WTC11 (cell line): Measurements from ENCODE around the gene KCNK18. TPM values are rescaled to one million over a fixed set of nuclear protein-coding genes. Genes with fewer than 3 reads are reported as not detected.
A peak's percentile ranks its signal among the peaks of the same experiment; 100 is the strongest.

ENCODE experiments used
- ATAC-seq: fragments of 200-7000 bp; cut with Tn5 transposase; 2 replicates; pipeline ENCODE4 v1.10.0; 2021; ENCODE audit warnings: mild to moderate bottlenecking, moderate library complexity
- CTCF ChIA-PET: fragments of 300-600 bp; sonication (Branson Sonifier 250); formaldehyde crosslinking; loops from one replicate; lab custom pipeline; 2021; ENCODE audit warnings: antibody characterized with exemption; lab: Charles Lee
- POLR2A ChIA-PET: fragments of 350-600 bp; sonication (Branson Sonifier 250); formaldehyde crosslinking; loops from one replicate; lab custom pipeline; 2021; ENCODE audit warnings: antibody characterized with exemption; lab: Charles Lee
- DNase-seq: peaks from one replicate; pipeline ENCODE4 v3.0.0; 2021; ENCODE audit warnings: low spot score
- H3K27ac Mint-ChIP-seq: 2 replicates; pipeline ENCODE4 v1.8.0; 2021; ENCODE audit warnings: mixed read lengths
- H3K27me3 Mint-ChIP-seq: 2 replicates; pipeline ENCODE4 v1.8.0; 2021; ENCODE audit warnings: low read depth, mild to moderate bottlenecking, moderate library complexity, mixed read lengths
- H3K36me3 Mint-ChIP-seq: 2 replicates; pipeline ENCODE4 v1.8.0; 2021; ENCODE audit warnings: mixed read lengths
- H3K4me1 Mint-ChIP-seq: 2 replicates; pipeline ENCODE4 v1.8.0; 2022; ENCODE audit warnings: mixed read lengths
- H3K4me3 Mint-ChIP-seq: 2 replicates; pipeline ENCODE4 v1.8.0; 2021; ENCODE audit warnings: mild to moderate bottlenecking, moderate library complexity, mixed read lengths
- H3K9me3 Mint-ChIP-seq: 2 replicates; pipeline ENCODE4 v1.8.0; 2021; ENCODE audit warnings: mixed read lengths
- ATF1 ChIP-seq: sonication (generic); formaldehyde crosslinking; IDR thresholded peaks from 2 replicates; pipeline ENCODE4 v1.8.1; 2023; ENCODE audit warnings: mild to moderate bottlenecking, moderate library complexity, missing genetic modification reagents
- FOXJ3 ChIP-seq: sonication (generic); formaldehyde crosslinking; IDR thresholded peaks from 2 replicates; pipeline ENCODE4 v1.9.0; 2021; ENCODE audit warnings: missing genetic modification reagents, mild to moderate bottlenecking, borderline replicate concordance
- HMGXB4 ChIP-seq: sonication (generic); formaldehyde crosslinking; IDR thresholded peaks from 2 replicates; pipeline ENCODE4 v1.8.1; 2023; ENCODE audit warnings: mild to moderate bottlenecking, moderate library complexity, missing genetic modification reagents
- MXD4 ChIP-seq: fragments of 250-450 bp; sonication (Bioruptor Pico); IDR thresholded peaks from 2 replicates; pipeline ENCODE4 v1.8.0; 2021; ENCODE audit warnings: mild to moderate bottlenecking, moderate library complexity, borderline replicate concordance
- NFYB ChIP-seq: sonication (generic); formaldehyde crosslinking; conservative IDR thresholded peaks from 2 replicates; pipeline ENCODE4 v1.8.0; 2022; ENCODE audit warnings: low read depth, missing genetic modification reagents
- PRRX2 ChIP-seq: fragments of 250-450 bp; sonication (Bioruptor Pico); IDR thresholded peaks from 2 replicates; pipeline ENCODE4 v1.8.0; 2021; ENCODE audit warnings: mild to moderate bottlenecking
- SMAD3 ChIP-seq: sonication (generic); formaldehyde crosslinking; IDR thresholded peaks from 2 replicates; pipeline ENCODE4 v1.8.0; 2022; ENCODE audit warnings: missing genetic modification reagents, mild to moderate bottlenecking, borderline replicate concordance
- TEAD1 ChIP-seq: sonication (generic); formaldehyde crosslinking; IDR thresholded peaks from 2 replicates; pipeline ENCODE4 v1.8.0; 2022; ENCODE audit warnings: mild to moderate bottlenecking, missing genetic modification reagents
- TEAD4 ChIP-seq: sonication (generic); formaldehyde crosslinking; IDR thresholded peaks from 2 replicates; pipeline ENCODE4 v1.8.0; 2022; ENCODE audit warnings: mild to moderate bottlenecking, missing genetic modification reagents
- USF2 ChIP-seq: sonication (generic); formaldehyde crosslinking; IDR thresholded peaks from 2 replicates; pipeline ENCODE4 v1.8.1; 2023; ENCODE audit warnings: mild to moderate bottlenecking, missing genetic modification reagents, moderate library complexity
- ZBTB21 ChIP-seq: sonication (generic); formaldehyde crosslinking; IDR thresholded peaks from 2 replicates; pipeline ENCODE4 v1.8.1; 2023; ENCODE audit warnings: mild to moderate bottlenecking, missing genetic modification reagents, borderline replicate concordance
- ZNF416 ChIP-seq: fragments of 250-450 bp; sonication (Bioruptor Pico); IDR thresholded peaks from 2 replicates; pipeline ENCODE4 v1.9.0; 2021; ENCODE audit warnings: mild to moderate bottlenecking, inconsistent platforms
- total RNA-seq: library from RNA; stranded (reverse); gene quantifications from 3 replicates; pipeline ENCODE4 v1.2.3, GENCODE V29; 2021
- TF ChIP-seq, protein P1 (sequence below): sonication (generic); formaldehyde crosslinking; IDR thresholded peaks from 2 replicates; pipeline ENCODE4 v1.8.0; 2023; ENCODE audit warnings: missing genetic modification reagents
- TF ChIP-seq, protein P2 (sequence below): fragments of 250-450 bp; sonication (Bioruptor Pico); conservative IDR thresholded peaks from 2 replicates; pipeline ENCODE4 v1.9.0; 2021; ENCODE audit warnings: mild to moderate bottlenecking
- TF ChIP-seq, protein P3 (sequence below): sonication (generic); formaldehyde crosslinking; conservative IDR thresholded peaks from 2 replicates; pipeline ENCODE4 v1.8.1; 2023; ENCODE audit warnings: mild to moderate bottlenecking, low read depth, missing genetic modification reagents, moderate library complexity
- TF ChIP-seq, protein P4 (sequence below): sonication (generic); formaldehyde crosslinking; IDR thresholded peaks from 2 replicates; pipeline ENCODE4 v1.8.1; 2022; ENCODE audit warnings: low read depth, missing genetic modification reagents, borderline replicate concordance
- TF ChIP-seq, protein P5 (sequence below): sonication (generic); formaldehyde crosslinking; IDR thresholded peaks from 2 replicates; pipeline ENCODE4 v1.8.0; 2022; ENCODE audit warnings: mild to moderate bottlenecking, missing genetic modification reagents
- TF ChIP-seq, protein P6 (sequence below): sonication (generic); formaldehyde crosslinking; IDR thresholded peaks from 2 replicates; pipeline ENCODE4 v1.8.1; 2022; ENCODE audit warnings: mild to moderate bottlenecking, moderate library complexity, missing genetic modification reagents
- TF ChIP-seq, protein P7 (sequence below): sonication (generic); formaldehyde crosslinking; IDR thresholded peaks from 2 replicates; pipeline ENCODE4 v1.8.0; 2022; ENCODE audit warnings: mild to moderate bottlenecking, missing genetic modification reagents

The KCNK18 gene
- total RNA-seq, 1 experiment from 2014 or later = not detected

DNA sequence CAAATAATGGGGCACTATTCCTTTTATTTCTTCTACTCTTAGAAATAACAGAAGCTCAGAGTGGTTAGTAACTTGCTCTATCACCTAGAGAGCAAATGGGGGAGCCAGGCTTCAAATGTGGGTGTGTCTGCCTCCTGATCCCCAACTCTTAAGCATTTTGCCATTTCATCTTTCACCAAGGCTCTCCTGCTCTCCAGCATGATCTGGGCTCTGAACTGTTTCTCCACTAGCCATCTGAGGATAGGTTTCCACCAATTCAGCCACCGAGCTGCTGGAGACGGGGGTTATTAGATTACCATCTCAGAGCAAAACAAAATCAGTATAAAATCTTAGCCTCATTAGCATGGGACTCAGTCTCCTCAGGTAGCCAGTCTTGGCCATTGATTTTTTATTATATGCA is 39.0 kb upstream of the KCNK18 start (continued):
- TF ChIP-seq, protein P1, sequence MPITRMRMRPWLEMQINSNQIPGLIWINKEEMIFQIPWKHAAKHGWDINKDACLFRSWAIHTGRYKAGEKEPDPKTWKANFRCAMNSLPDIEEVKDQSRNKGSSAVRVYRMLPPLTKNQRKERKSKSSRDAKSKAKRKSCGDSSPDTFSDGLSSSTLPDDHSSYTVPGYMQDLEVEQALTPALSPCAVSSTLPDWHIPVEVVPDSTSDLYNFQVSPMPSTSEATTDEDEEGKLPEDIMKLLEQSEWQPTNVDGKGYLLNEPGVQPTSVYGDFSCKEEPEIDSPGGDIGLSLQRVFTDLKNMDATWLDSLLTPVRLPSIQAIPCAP (CRISPR knock-in tag) = no peak
- TF ChIP-seq, protein P2, sequence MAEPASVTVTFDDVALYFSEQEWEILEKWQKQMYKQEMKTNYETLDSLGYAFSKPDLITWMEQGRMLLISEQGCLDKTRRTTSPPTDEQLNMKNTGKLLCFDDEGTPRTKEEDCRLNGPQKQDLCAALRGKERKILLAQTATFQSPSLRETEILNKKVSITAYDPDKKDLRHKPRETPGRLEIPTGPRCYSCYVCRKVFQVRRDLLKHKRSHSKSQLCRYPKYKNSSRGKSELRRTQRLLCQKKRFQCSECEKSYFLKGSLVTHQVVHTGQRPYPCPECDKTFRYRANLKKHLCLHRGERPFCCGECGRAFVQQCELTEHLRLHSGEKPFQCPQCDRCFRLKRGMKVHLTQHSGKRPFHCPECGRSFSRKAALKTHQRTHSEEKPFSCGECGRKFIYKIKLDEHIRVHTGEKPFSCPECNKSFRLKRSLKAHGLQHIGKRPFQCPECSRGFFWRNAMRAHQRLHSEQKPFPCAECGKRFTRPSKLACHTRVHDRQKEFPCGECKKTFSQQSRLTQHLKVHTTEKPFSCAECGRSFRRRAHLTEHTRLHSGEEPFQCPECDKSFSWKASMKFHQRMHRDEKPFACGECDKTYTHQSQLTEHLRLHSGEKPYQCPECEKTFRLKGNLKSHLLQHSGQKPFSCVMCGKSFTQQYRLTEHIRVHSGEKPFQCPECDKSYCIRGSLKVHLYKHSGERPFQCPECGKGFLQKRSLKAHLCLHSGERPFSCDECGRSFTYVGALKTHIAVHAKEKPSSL (CRISPR knock-in tag) = no peak
- TF ChIP-seq ZNF416 (CRISPR knock-in tag) = no peak
- TF ChIP-seq, protein P3, sequence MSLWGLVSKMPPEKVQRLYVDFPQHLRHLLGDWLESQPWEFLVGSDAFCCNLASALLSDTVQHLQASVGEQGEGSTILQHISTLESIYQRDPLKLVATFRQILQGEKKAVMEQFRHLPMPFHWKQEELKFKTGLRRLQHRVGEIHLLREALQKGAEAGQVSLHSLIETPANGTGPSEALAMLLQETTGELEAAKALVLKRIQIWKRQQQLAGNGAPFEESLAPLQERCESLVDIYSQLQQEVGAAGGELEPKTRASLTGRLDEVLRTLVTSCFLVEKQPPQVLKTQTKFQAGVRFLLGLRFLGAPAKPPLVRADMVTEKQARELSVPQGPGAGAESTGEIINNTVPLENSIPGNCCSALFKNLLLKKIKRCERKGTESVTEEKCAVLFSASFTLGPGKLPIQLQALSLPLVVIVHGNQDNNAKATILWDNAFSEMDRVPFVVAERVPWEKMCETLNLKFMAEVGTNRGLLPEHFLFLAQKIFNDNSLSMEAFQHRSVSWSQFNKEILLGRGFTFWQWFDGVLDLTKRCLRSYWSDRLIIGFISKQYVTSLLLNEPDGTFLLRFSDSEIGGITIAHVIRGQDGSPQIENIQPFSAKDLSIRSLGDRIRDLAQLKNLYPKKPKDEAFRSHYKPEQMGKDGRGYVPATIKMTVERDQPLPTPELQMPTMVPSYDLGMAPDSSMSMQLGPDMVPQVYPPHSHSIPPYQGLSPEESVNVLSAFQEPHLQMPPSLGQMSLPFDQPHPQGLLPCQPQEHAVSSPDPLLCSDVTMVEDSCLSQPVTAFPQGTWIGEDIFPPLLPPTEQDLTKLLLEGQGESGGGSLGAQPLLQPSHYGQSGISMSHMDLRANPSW (CRISPR knock-in tag) = no peak
- TF ChIP-seq, protein P4, sequence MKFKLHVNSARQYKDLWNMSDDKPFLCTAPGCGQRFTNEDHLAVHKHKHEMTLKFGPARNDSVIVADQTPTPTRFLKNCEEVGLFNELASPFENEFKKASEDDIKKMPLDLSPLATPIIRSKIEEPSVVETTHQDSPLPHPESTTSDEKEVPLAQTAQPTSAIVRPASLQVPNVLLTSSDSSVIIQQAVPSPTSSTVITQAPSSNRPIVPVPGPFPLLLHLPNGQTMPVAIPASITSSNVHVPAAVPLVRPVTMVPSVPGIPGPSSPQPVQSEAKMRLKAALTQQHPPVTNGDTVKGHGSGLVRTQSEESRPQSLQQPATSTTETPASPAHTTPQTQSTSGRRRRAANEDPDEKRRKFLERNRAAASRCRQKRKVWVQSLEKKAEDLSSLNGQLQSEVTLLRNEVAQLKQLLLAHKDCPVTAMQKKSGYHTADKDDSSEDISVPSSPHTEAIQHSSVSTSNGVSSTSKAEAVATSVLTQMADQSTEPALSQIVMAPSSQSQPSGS (CRISPR knock-in tag) = no peak
- no peak for TF ChIP-seq PRRX2 (CRISPR knock-in tag)
- TF ChIP-seq, all 79 proteins: peak for 0

DNA sequence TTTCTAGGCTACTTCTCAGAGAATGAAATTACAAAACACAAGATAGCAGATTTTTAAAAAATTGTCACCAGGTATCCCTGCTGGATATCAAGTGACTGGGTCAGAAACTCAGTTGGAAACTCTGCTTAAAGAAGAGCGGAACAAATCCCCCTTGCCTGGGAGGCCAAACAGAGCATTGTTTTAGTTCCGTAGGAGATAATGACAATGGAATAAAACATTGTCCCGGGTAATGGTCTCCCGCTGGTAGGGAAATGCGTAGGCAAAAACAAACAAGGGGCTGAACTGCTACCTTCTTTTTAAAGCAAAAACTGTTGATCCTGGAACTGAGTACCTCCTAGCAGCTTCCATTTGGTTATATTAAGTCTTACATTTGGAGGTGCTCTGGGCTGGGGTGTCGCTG is 37.9 kb upstream of the KCNK18 start:
- Mint-ChIP-seq H3K9me3 (no peaks in the 10 kb centered on the region), H3K4me3 (0 out of 2 replicates have a peak overlapping the region, but pooled peaks have one; percentile 1), H3K27me3 (peaks cover 100% of the 10 kb centered on the region), H3K27ac (no peak overlapping the region), H3K4me1 (peaks cover 53% of the 10 kb centered on the region), H3K36me3 (no peaks in the 10 kb centered on the region)
- ChIA-PET POLR2A (interaction anchor here (0.6 kb wide), 1 partner anchor 281 kb away, joined by 3 read pairs; no protein-coding TSS in a partner anchor), CTCF (interaction anchor here (0.8 to 2.4 kb wide), 8 partner anchors 8 to 363 kb away, joined by 3 to 9 read pairs (median 6); no protein-coding TSS in a partner anchor)
- peak; percentile 36 for ATAC-seq
- DNase-seq = peak; percentile 60
- TF ChIP-seq, protein P5, sequence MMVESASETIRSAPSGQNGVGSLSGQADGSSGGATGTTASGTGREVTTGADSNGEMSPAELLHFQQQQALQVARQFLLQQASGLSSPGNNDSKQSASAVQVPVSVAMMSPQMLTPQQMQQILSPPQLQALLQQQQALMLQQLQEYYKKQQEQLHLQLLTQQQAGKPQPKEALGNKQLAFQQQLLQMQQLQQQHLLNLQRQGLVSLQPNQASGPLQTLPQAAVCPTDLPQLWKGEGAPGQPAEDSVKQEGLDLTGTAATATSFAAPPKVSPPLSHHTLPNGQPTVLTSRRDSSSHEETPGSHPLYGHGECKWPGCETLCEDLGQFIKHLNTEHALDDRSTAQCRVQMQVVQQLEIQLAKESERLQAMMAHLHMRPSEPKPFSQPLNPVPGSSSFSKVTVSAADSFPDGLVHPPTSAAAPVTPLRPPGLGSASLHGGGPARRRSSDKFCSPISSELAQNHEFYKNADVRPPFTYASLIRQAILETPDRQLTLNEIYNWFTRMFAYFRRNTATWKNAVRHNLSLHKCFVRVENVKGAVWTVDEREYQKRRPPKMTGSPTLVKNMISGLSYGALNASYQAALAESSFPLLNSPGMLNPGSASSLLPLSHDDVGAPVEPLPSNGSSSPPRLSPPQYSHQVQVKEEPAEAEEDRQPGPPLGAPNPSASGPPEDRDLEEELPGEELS = peak; percentile 98; the same call in 1 of the 2 replicates
- TF ChIP-seq, protein P6, sequence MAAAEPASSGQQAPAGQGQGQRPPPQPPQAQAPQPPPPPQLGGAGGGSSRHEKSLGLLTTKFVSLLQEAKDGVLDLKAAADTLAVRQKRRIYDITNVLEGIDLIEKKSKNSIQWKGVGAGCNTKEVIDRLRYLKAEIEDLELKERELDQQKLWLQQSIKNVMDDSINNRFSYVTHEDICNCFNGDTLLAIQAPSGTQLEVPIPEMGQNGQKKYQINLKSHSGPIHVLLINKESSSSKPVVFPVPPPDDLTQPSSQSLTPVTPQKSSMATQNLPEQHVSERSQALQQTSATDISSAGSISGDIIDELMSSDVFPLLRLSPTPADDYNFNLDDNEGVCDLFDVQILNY = no peak
- TF ChIP-seq ZBTB21 (CRISPR knock-in tag) (no peak), USF2 (CRISPR knock-in tag) (no peak), TEAD4 (CRISPR knock-in tag) (no peak), NFYB (CRISPR knock-in tag) (no peak), HMGXB4 (CRISPR knock-in tag) (no peak), TEAD1 (CRISPR knock-in tag) (peak; percentile 38; the same call in 1 of the 2 replicates), SMAD3 (CRISPR knock-in tag) (no peak), MXD4 (CRISPR knock-in tag) (no peak), ATF1 (CRISPR knock-in tag) (no peak), FOXJ3 (no peak)
- TF ChIP-seq, protein P7, sequence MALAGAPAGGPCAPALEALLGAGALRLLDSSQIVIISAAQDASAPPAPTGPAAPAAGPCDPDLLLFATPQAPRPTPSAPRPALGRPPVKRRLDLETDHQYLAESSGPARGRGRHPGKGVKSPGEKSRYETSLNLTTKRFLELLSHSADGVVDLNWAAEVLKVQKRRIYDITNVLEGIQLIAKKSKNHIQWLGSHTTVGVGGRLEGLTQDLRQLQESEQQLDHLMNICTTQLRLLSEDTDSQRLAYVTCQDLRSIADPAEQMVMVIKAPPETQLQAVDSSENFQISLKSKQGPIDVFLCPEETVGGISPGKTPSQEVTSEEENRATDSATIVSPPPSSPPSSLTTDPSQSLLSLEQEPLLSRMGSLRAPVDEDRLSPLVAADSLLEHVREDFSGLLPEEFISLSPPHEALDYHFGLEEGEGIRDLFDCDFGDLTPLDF (CRISPR knock-in tag) = no peak
